ENCODE data around the gene STX5.
A peak's percentile ranks its signal among the peaks of the same experiment; 100 is the strongest.

STX5 gene

DNA sequence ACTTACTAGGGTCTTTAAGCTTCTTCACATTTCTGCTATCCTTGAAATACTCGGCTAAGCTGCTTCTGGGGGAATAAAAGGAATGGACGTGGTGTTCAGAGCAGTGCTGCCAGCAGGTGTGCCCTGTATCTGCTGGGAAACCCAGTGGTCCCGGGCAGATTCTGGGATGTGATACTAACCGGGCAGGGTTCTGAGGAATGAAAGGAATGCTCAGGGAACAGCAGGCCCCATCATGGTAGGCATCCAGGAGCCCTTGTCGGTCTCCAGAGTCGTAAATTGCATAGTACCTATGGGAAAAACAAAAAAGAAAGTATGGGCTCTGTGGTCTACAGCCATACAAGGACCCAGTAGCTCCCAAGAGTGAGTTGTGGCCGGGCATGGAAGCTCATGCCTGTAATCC is 35.6 kb downstream of the STX5 start:
- TF ChIP-seq, protein P1, sequence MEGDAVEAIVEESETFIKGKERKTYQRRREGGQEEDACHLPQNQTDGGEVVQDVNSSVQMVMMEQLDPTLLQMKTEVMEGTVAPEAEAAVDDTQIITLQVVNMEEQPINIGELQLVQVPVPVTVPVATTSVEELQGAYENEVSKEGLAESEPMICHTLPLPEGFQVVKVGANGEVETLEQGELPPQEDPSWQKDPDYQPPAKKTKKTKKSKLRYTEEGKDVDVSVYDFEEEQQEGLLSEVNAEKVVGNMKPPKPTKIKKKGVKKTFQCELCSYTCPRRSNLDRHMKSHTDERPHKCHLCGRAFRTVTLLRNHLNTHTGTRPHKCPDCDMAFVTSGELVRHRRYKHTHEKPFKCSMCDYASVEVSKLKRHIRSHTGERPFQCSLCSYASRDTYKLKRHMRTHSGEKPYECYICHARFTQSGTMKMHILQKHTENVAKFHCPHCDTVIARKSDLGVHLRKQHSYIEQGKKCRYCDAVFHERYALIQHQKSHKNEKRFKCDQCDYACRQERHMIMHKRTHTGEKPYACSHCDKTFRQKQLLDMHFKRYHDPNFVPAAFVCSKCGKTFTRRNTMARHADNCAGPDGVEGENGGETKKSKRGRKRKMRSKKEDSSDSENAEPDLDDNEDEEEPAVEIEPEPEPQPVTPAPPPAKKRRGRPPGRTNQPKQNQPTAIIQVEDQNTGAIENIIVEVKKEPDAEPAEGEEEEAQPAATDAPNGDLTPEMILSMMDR (IDR thresholded peaks at IDR 0.05; ENCODE audit: extremely low read depth, missing control alignments) = no peak
- no peak for DNase-seq (ENCODE audit: low spot score)

DNA sequence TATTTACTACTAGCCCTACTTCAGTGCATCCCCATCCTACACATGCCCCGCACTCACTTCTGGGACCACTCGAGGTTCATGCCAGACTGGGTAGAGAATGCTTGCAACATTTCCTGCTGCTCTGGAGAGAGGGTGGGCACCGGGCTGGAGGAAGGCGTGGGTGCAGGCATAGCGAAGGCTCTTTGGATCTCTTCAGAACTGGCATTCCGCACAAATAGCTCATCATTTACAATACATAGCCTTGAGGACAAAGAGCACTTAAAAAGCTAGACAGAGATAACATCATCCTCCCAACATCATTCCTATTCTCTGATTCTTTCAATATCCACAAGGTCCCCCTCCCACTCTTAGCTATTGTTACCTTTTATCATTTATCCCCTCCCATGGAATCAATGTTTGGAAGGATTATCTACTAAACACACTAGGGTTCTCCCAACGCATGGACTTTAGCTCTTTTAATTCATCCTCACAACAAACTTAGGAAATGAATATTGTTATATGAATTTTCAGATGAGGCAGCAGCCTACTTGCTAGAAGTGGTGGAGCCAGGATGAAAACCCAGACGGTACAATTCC is 37.6 kb downstream of the STX5 start:
- DNase-seq (ENCODE audit: low spot score) = no peak
- TF ChIP-seq, protein P1 (IDR thresholded peaks at IDR 0.05; ENCODE audit: extremely low read depth, missing control alignments) = no peak

DNA sequence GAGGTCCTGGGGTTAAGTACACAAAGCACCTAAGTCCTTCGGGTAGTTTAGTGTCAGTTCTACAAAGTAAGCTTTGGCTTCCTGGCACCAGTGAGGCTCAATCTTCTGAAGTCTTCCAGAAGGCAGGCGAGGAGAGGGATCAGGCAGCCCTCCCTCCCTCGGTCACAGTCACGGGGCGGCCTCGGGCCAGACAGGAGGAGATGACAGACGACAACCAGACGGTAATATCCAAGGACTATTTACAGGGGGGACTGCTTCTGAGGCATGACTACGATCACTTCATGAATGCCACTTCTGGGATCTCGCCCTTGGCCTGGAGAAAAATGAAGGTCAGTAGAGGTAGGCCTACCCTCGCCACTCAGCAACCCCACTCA is 39.7 kb downstream of the STX5 start:
- TF ChIP-seq, protein P1 (IDR thresholded peaks at IDR 0.05; ENCODE audit: extremely low read depth, missing control alignments) = no peak
- DNase-seq (ENCODE audit: low spot score) = no peak

DNA sequence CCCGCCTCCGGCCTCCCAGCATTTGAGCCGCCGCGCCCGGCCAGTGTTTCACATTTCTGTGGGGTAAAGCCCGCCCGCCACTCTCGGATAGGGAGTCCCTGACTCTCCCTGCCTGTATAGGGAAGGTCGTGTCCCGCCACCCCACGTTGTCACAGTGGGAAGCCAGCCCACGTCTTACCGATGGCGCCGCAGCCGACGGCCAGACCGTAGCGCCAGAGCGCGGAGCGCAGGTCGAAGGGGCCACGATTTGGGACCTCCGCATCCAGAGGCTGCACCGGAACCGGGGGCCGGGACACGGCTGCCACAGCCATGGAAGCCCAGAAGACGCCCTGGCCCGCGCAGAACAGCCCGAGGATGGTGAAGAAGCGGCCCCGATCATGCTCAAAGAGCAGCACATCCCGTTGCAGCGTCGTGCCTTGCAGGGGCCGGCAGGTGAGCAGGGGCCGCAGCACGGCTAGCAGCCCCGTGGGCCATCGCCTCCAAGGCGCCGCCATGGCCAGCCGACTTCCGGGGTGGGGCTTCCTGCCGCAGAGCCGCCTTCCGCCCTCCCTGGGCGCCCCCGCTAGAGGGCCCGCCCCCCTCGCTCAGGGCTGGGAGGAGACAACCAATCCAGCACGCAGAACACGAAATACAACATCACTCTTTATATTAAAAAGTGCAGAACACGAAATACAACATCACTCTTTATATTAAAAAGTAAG is 40.2 kb downstream of the STX5 start, which contains the start of gene TMEM223:
TMEM223 (minus strand) TSS at position 506 of the 701 bp plus-strand sequence; CDS start at position 494, 12 bp downstream.
- DNase-seq (ENCODE audit: low spot score) = peak; percentile 92
- TF ChIP-seq, protein P1 (IDR thresholded peaks at IDR 0.05; ENCODE audit: extremely low read depth, missing control alignments) = no peak

DNA sequence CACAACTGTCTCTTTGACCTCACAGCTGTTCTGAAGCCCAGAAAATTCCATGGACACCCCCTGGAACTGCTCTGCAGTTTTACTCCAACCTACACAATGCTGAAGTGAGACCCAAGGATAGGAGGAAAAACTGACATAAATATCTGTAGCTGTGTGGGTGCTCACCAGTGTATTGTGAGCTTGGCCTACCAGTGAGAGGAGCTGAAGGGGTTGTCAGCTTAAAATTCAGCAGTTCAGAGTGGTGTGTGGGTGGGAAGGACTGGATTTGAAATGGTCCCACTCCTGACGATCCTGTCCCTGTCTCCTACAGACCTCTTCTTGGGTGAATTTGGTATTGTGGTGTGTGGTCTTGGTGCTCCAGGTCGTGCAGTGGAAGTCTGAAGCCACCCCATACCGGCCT is 42.3 kb downstream of the STX5 start:
- DNase-seq (ENCODE audit: low spot score) = no peak
- TF ChIP-seq, protein P1 (IDR thresholded peaks at IDR 0.05; ENCODE audit: extremely low read depth, missing control alignments) = no peak

DNA sequence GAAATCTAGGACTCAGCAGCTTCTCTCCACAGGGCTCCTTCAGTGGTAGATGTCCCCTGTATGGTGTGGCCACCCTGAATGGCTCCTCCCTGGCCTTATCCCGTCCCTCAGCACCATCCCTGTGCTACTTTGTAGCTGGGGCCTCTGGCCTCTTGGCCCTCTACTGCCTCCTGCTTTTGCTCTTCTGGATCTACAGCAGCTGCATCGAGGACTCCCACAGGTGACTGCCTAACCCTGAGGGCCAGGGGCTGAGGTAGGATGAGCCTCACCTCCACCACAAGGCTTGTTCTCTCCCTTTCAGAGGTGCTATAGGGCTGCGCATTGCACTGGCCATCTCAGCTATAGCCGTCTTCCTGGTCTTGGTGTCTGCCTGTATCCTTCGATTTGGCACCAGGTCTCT is 42.9 kb downstream of the STX5 start:
- TF ChIP-seq, protein P1 (IDR thresholded peaks at IDR 0.05; ENCODE audit: extremely low read depth, missing control alignments) = no peak
- DNase-seq (ENCODE audit: low spot score) = no peak

DNA sequence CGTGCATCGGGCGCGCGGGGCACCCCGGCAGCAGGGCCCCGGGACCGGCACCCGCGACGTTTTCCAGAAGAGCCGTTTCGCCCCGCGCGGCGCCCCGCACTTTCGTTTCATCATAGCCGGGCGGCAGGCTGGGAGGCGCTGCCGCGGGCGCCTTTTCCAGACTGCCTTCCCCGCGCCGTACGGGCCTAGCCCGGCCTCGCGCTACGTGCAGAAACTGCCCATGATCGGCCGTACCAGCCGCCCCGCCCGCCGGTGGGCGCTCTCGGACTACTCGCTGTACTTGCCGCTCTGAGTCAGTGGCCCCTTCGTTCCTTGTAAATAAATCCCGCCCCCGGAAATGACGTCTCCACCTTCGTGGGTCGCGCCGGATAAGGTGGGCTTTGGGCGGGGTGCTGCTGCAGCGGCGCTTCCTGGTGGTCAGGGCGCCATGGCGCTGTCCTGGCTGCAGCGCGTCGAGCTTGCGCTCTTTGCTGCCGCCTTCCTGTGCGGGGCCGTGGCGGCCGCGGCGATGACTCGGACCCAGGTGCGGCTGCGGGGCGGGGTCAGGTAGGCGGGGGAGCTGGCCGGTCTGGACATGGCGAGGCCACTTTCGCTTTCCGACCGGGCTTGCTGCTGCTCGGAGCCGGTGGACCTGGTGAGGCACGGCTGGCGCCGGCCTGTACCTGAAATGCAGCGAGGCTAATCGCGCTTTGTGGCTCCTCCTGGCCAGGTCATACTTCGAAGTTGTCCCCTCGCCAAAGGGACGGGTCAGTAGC is 44.7 kb downstream of the STX5 start, which contains the start of gene TMEM179B:
TMEM179B (plus strand) TSS at position 398 of the 755 bp plus-strand sequence; CDS start at position 428, 30 bp downstream.
- peak; percentile 98 for DNase-seq (ENCODE audit: low spot score)
- TF ChIP-seq, protein P1 (IDR thresholded peaks at IDR 0.05; ENCODE audit: extremely low read depth, missing control alignments) = peak; percentile 56

Data from GM20000 (cell line).